ENCODE data around the gene PNMT. TPM values are rescaled to one million over a fixed set of nuclear protein-coding genes. Genes with fewer than 3 reads are reported as not detected.
"Not testable (repeated sequence)": the region's sequence is repeated elsewhere in the genome, so short reads cannot be mapped to it uniquely, and the experiment has no call there.

PNMT gene
- total RNA-seq, 2 donors from 2014 or later = 0.47 TPM; not detected in 1

DNA sequence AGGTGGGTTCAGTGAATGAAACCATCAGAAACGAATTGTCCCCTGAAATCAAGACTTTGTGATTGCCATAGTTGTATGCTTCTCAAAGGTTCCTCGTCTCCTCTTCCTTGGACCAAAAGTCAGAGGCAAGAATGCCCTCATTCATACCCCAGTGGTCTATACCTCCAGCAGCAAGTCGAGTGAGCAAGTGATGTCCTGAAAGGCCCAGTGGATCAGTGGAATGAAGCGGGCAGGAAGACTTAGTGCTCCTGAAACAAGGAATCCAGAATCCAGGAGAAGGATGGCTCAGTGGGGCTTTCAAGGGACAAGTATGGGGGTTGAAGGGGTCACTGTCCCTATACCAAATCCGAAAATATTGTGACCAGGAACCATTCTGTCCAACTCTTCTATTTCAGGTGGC, 26.3 kb downstream of the PNMT start:
- no peak overlapping the region for H3K27ac ChIP-seq
- TF ChIP-seq, protein P1, sequence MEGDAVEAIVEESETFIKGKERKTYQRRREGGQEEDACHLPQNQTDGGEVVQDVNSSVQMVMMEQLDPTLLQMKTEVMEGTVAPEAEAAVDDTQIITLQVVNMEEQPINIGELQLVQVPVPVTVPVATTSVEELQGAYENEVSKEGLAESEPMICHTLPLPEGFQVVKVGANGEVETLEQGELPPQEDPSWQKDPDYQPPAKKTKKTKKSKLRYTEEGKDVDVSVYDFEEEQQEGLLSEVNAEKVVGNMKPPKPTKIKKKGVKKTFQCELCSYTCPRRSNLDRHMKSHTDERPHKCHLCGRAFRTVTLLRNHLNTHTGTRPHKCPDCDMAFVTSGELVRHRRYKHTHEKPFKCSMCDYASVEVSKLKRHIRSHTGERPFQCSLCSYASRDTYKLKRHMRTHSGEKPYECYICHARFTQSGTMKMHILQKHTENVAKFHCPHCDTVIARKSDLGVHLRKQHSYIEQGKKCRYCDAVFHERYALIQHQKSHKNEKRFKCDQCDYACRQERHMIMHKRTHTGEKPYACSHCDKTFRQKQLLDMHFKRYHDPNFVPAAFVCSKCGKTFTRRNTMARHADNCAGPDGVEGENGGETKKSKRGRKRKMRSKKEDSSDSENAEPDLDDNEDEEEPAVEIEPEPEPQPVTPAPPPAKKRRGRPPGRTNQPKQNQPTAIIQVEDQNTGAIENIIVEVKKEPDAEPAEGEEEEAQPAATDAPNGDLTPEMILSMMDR (IDR thresholded peaks at IDR 0.05) = no peak
- no peaks in the 10 kb centered on the region for H3K4me1 ChIP-seq
- H3K9ac ChIP-seq (ENCODE audit: low read depth in 2 of 2, low read length in 2 of 2) = peak overlapping the region in 1 of 2 donors; percentile 21
- H3K36me3 ChIP-seq = no peaks in the 10 kb centered on the region
- intact Hi-C loops (cut with DNase I) = no loop called here
- no peaks in the 10 kb centered on the region for H3K27me3 ChIP-seq
- DNase-seq = no peak
- no peak overlapping the region for H3K4me3 ChIP-seq
- no peaks in the 10 kb centered on the region for H3K9me3 ChIP-seq

DNA sequence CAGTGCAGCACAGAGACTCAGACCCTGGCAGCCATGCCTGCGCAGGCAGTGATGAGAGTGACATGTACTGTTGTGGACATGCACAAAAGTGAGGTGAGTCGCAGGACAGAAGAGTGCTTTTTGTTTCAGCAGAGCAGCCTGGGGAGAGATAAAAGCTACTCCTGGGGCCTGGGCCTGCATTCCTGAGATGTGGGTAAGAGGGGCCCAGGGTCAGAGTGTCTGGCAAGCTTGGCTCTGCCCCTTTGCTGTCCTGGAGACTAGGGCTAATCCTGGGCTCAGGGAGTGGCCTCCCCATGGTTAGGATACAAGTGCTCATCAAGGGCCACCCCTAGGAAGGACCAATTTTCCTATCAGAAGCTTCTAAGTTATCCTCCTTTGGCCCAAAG, 26.8 kb downstream of the PNMT start:
- no peaks in the 10 kb centered on the region for H3K27me3 ChIP-seq
- no peak overlapping the region for H3K27ac ChIP-seq
- H3K9ac ChIP-seq (ENCODE audit: low read depth in 2 of 2, low read length in 2 of 2) = peak overlapping the region in 1 of 2 donors; percentile 21
- no peak for DNase-seq
- H3K4me1 ChIP-seq = no peaks in the 10 kb centered on the region
- no peak overlapping the region for H3K4me3 ChIP-seq
- H3K9me3 ChIP-seq = no peaks in the 10 kb centered on the region
- TF ChIP-seq, protein P1 (IDR thresholded peaks at IDR 0.05) = no peak
- no peaks in the 10 kb centered on the region for H3K36me3 ChIP-seq
- intact Hi-C loops (cut with DNase I) = no loop called here

DNA sequence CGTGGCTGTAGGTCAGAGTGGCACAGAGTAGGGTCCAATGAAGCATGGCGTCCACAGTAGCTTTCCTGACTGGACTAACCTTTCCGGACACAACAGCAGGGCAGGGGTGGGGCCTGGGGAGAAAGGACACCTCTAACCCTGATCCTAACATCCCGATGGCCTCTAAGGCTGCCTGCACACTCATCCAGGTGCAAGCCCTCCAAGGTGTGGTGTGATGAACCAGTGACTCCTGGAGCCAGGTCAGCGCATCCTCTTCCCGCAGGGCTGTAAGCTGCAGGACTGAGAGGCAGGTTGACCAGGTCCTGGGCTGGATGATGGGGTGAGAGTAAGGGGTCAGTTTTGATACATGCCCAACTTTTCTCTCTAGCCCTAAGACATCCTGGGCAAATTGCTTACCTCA, 28.5 kb downstream of the PNMT start:
- intact Hi-C loops (cut with DNase I) = no loop called here

DNA sequence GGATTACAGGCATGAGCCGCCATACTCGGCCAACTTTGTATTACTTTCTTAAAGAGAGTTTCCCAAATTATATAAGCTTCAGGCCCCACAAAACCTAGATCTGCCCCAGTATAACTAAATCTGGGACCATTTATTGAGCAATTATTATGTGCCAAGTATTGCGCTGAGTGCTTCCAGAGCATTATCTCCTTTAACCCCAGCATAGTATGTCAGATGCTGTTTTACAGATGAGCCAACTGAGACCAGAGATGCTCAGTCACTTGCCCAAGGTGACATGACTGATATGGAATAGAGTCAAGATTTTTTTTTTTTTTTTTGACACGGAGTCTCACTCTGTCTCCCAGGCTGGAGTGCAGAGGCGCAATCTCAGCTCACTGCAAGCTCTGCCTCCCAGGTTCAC, 29.7 kb downstream of the PNMT start:
- Histone ChIP-seq H3K9ac (ENCODE audit: low read depth in 2 of 2, low read length in 2 of 2) (no peak overlapping the region), H3K36me3 (no peaks in the 10 kb centered on the region), H3K27ac (no peak overlapping the region), H3K9me3 (no peaks in the 10 kb centered on the region), H3K4me3 (no peak overlapping the region), H3K27me3 (no peaks in the 10 kb centered on the region), H3K4me1 (peaks cover 4% of the 10 kb centered on the region)
- no peak for DNase-seq
- TF ChIP-seq, protein P1 (IDR thresholded peaks at IDR 0.05) = no peak
- intact Hi-C loops (cut with DNase I) = no loop called here

More for the DNA sequence above, 28.5 kb downstream of the PNMT start:
- TF ChIP-seq, protein P1 (IDR thresholded peaks at IDR 0.05) = no peak
- Histone ChIP-seq H3K4me3 (no peak overlapping the region), H3K27me3 (no peaks in the 10 kb centered on the region), H3K9ac (ENCODE audit: low read depth in 2 of 2, low read length in 2 of 2) (no peak overlapping the region), H3K27ac (no peak overlapping the region), H3K9me3 (no peaks in the 10 kb centered on the region), H3K4me1 (peaks cover under 1% of the 10 kb centered on the region), H3K36me3 (no peaks in the 10 kb centered on the region)
- no peak for DNase-seq

DNA sequence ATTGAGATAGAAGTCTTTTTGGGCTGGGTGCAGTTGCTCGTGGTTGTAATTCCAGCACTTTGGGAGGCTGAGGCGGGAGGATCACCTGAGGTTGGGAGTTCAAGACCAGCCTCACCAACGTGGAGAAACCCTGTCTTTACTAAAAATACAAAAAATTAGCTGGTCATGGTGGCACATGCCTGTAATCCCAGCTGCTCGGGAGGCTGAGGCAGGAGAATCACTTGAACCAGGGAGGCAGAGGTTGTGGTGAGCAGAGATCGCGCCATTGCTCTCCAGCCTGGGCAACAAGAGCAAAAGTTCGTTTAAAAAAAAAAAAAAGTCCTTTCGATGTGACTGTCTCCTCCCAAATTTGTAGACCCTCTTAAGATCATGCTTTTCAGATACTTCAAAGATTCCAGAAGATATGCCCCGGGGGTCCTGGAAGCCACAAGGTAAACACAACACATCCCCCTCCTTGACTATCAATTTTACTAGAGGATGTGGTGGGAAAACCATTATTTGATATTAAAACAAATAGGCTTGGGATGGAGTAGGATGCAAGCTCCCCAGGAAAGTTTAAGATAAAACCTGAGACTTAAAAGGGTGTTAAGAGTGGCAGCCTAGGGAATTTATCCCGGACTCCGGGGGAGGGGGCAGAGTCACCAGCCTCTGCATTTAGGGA, 31.0 kb downstream of the PNMT start:
- peak overlapping the region; percentile 72 for H3K4me3 ChIP-seq
- DNase-seq; H3K27me3 ChIP-seq; intact Hi-C loops (cut with DNase I); H3K36me3 ChIP-seq; H3K9me3 ChIP-seq; H3K4me1 ChIP-seq: not testable (repeated sequence)
- peak overlapping the region; percentile 3 to 99 for H3K9ac ChIP-seq (ENCODE audit: low read depth in 2 of 2, low read length in 2 of 2)
- peak overlapping the region; percentile 82 for H3K27ac ChIP-seq

DNA sequence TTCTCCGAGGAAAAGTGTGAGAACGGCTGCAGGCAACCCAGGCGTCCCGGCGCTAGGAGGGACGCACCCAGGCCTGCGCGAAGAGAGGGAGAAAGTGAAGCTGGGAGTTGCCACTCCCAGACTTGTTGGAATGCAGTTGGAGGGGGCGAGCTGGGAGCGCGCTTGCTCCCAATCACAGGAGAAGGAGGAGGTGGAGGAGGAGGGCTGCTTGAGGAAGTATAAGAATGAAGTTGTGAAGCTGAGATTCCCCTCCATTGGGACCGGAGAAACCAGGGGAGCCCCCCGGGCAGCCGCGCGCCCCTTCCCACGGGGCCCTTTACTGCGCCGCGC, 31.5 kb downstream of the PNMT start, which contains the start of gene ERBB2:
ERBB2 (plus strand) TSS at position 247 of the 330 bp plus-strand sequence. CDS start 175 bp downstream, outside the sequence.
- Histone ChIP-seq H3K4me1 (peaks cover 7% of the 10 kb centered on the region), H3K9ac (ENCODE audit: low read depth in 2 of 2, low read length in 2 of 2) (peak within 1 kb of the TSS; percentile 92 to 99), H3K36me3 (no peaks in the 10 kb centered on the region), H3K27ac (peak within 1 kb of the TSS; percentile 82), H3K27me3 (no peaks in the 10 kb centered on the region), H3K9me3 (no peaks in the 10 kb centered on the region), H3K4me3 (peak within 1 kb of the TSS; percentile 72)
- DNase-seq = peak; percentile 90
- TF ChIP-seq, protein P1 (IDR thresholded peaks at IDR 0.05) = no peak
- intact Hi-C loops (cut with DNase I) = no loop called here

Data from colonic mucosa (tissue), 4 donors.